Ascending aorta (tissue), 2 donors: ENCODE measurements around the gene OSBPL10. TPM values are rescaled to one million over a fixed set of nuclear protein-coding genes. Genes with fewer than 3 reads are reported as not detected.

ENCODE experiments used
- DNase-seq, 2 donors: peaks; one replicate each; pipeline ENCODE4 v3.0.0-alpha.2; 2019; ENCODE audit warnings: low spot score in 2 of 2
- H3K27ac ChIP-seq, 2 donors: fragments of 200-600 bp; sonication (generic); one replicate each; pipeline ENCODE4 v1.5.1; 2016 to 2017; ENCODE audit warnings: mild to moderate bottlenecking in 1 of 2
- H3K27me3 ChIP-seq: fragments of 200-600 bp; sonication (generic); one replicate; pipeline ENCODE4 v1.5.1; 2017
- H3K36me3 ChIP-seq, 2 donors: fragments of 200-600 bp; sonication (generic); one replicate each; pipeline ENCODE4 v1.5.1; 2016
- H3K4me1 ChIP-seq, 2 donors: fragments of 200-600 bp; sonication (generic); one replicate each; pipeline ENCODE4 v1.5.1; 2016 to 2017; ENCODE audit warnings: mild to moderate bottlenecking in 1 of 2
- H3K4me3 ChIP-seq, 2 donors: fragments of 200-600 bp; sonication (generic); one replicate each; pipeline ENCODE4 v1.5.1; 2016 to 2017; ENCODE audit warnings: mild to moderate bottlenecking in 1 of 2
- H3K9me3 ChIP-seq, 2 donors: fragments of 200-600 bp; sonication (generic); one replicate each; pipeline ENCODE4 v1.5.1; 2016
- CTCF ChIP-seq, 3 experiments: fragments of 200-600 bp in 2 of 3; fragments of 450-650 bp in 1 of 3; sonication (generic) in 2 of 3; IDR thresholded peaks; one replicate each; pipeline ENCODE4 v1.5.1; 2016 to 2019; ENCODE audit warnings: antibody characterized with exemption in 3 of 3, mild to moderate bottlenecking in 1 of 3, moderate library complexity in 1 of 3
- intact Hi-C: fragments of 100-400 bp; cut with DNase I; formaldehyde crosslinking; loops from one replicate; pipeline ENCODE4 v1.15.1; 2023
- total RNA-seq: library from RNA; depleted of rRNA; stranded (reverse); fragments of >200 nt; gene quantifications from one replicate; pipeline ENCODE4 v1.1.0, GENCODE V29; 2016

The OSBPL10 gene
- total RNA-seq, 1 donor from 2014 or later, result 169 TPM

GRCh38 chr3:31721676-31722075 is 259.4 kb downstream of the OSBPL10 start:
- no peaks in the 10 kb centered on the region for H3K36me3 ChIP-seq
- no peak for TF ChIP-seq CTCF (IDR thresholded peaks at IDR 0.05)
- no peaks in the 10 kb centered on the region for H3K27me3 ChIP-seq
- intact Hi-C loops, result no loop called here
- H3K9me3 ChIP-seq, result no peaks in the 10 kb centered on the region
- H3K4me1 ChIP-seq, result no peaks in the 10 kb centered on the region
- DNase-seq, result no peak
- H3K4me3 ChIP-seq, result no peak overlapping the region
- H3K27ac ChIP-seq, result no peak overlapping the region

- Histone ChIP-seq H3K4me1 (no peaks in the 10 kb centered on the region), H3K27ac (no peak overlapping the region), H3K9me3 (no peaks in the 10 kb centered on the region), H3K27me3 (no peaks in the 10 kb centered on the region), H3K4me3 (no peak overlapping the region), H3K36me3 (no peaks in the 10 kb centered on the region)
- intact Hi-C loops, result no loop called here
- TF ChIP-seq CTCF (IDR thresholded peaks at IDR 0.05), result no peak
- DNase-seq, result no peak
Observed at GRCh38 chr3:31714495-31715280, 266.4 kb downstream of the OSBPL10 start.

- Histone ChIP-seq H3K27me3 (no peaks in the 10 kb centered on the region), H3K36me3 (no peaks in the 10 kb centered on the region), H3K9me3 (no peaks in the 10 kb centered on the region), H3K4me1 (no peaks in the 10 kb centered on the region), H3K4me3 (no peak overlapping the region), H3K27ac (no peak overlapping the region)
- intact Hi-C loops, result no loop called here
- DNase-seq, result no peak
- no peak for TF ChIP-seq CTCF (IDR thresholded peaks at IDR 0.05)
Observed at GRCh38 chr3:31713816-31714215, 267.2 kb downstream of the OSBPL10 start.

GRCh38 chr3:31710123-31710803 is 270.8 kb downstream of the OSBPL10 start:
- Histone ChIP-seq H3K4me3 (no peak overlapping the region), H3K27me3 (no peaks in the 10 kb centered on the region), H3K27ac (no peak overlapping the region), H3K4me1 (peaks cover 0 to under 1% of the 10 kb centered on the region in 2 donors), H3K9me3 (no peaks in the 10 kb centered on the region), H3K36me3 (no peaks in the 10 kb centered on the region)
- DNase-seq, result no peak
- TF ChIP-seq CTCF (IDR thresholded peaks at IDR 0.05), result no peak
- intact Hi-C loops, result no loop called here

- no peak overlapping the region for H3K4me3 ChIP-seq
- no peak overlapping the region for H3K27ac ChIP-seq
- intact Hi-C loops, result no loop called here
- no peak for DNase-seq
- H3K9me3 ChIP-seq, result no peaks in the 10 kb centered on the region
- TF ChIP-seq CTCF (IDR thresholded peaks at IDR 0.05), result no peak
- peaks cover 3 to 5% of the 10 kb centered on the region in 2 donors for H3K4me1 ChIP-seq
- H3K27me3 ChIP-seq, result no peaks in the 10 kb centered on the region
- H3K36me3 ChIP-seq, result no peaks in the 10 kb centered on the region
Observed at GRCh38 chr3:31709526-31709925, 271.5 kb downstream of the OSBPL10 start.
